ENCODE measurements around the gene DSC3. TPM values are rescaled to one million over a fixed set of nuclear protein-coding genes. Genes with fewer than 3 reads are reported as not detected.
"Not testable (repeated sequence)": the region's sequence is repeated elsewhere in the genome, so short reads cannot be mapped to it uniquely, and the experiment has no call there.

Gene DSC3
- total RNA-seq, 1 donor from 2014 or later: 0.82 TPM

DNA sequence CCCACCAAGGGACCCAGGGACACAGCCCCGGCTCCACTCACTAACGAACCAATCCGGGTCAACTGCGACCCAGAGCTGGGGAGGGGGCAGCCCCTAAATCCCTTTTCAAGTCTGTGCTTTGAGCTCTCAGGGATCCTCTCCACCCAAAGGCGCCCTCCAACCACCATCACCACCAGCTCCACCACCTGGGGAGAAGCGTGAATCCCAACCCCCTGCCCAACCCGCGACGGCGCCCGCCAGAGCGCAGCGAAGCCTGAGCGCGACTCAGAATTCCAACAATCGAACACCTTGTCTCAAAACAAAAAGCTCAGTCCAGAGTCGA is 497 bp downstream of the DSC3 start:
- DNase-seq (ENCODE audit: low spot score in 2 of 2) (no peak), FAIRE-seq (no peak)

DNA sequence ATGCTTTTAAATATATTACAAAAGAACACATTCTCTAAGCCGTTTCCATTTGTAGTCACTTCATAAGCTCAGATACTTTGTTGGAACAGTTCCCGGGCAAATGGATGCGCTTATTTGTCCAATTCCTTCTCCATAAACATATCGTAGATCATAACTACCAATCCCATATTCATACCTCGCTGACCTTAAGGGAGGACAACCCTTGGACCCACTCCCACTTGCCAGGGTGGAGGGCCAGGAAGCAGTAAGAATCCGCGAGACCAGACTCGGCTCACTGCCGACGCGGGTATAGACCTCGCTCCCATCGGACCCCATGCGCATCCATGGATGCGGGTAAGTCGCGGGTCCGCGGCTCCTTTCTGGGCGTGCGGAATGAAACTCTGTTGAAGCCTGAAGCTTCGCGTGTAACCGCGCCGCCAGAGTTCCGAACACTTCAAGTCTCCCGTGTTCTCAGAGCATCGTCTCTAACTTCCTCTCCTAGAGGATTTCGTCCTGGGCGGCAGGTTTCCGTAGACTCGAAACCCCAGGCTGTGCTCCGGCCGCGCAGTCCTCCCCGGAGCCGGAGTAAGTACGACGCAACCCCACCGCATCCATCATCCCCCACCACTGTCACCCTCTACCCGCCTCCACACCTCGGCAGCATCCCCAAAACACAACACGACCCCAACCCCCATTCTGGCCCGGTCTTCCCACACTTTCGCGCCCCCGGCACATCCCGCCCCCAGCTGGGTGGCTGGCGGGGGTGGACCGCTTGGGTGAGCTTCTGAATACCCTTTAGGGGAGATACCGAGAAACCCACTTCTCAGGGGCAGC is 1.1 kb downstream of the DSC3 start:
- DNase-seq (ENCODE audit: low spot score in 2 of 2) (peak in 1 of 2 donors; percentile 10), FAIRE-seq (no peak)

DNA sequence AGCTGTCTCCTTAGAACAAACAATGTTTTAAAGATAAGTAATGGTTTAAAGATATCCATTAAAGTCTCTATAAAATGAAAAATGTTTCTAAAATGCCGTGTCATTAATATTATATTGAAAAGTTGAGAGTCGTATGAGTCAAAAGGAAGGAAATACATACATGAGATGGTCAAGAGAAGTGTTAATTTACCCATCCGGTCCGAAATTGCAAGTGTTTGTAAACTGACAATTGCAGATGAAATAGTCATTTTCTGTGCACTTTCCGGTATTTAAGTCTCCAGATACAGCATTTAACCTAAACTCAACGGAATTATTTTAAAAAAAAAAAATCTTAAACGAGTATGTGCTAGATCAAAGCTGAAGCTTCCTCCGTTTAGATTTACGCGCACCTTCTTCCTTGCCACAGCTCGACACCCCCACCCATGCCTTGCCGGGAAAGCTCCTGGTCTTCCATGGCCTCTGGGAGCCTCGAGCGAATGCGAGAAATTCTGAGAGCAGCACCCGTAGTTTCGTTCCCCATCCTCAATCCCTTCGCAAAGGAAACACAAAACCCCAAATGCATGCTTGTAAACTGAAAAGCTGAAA is 1.8 kb downstream of the DSC3 start:
- DNase-seq (ENCODE audit: low spot score in 2 of 2): no peak
- FAIRE-seq: no peak

- DNase-seq (ENCODE audit: low spot score in 2 of 2) (no peak), FAIRE-seq (no peak)
Observed at GRCh38 chr18:31039426-31039825, 3.1 kb downstream of the DSC3 start.

DNA sequence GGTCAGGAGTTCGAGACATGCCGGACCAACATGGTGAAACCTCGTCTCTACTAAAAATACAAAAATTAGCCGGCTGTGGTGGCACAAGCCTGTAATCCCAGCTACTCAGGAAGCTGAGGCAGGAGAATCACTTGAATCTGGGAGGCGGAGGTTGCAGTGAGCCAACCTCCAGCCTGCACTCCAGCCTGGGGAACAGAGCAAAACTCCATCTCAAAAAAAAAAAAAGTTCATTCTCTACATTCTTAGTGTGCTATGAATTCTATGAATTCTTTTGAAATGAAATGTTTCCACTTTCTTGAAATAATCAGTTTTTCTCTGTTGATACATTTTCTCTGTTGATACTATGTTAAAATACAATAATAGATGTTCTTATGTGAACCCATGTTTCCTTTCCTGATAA is 4.9 kb downstream of the DSC3 start:
- FAIRE-seq; DNase-seq (ENCODE audit: low spot score in 2 of 2): not testable (repeated sequence)

DNA sequence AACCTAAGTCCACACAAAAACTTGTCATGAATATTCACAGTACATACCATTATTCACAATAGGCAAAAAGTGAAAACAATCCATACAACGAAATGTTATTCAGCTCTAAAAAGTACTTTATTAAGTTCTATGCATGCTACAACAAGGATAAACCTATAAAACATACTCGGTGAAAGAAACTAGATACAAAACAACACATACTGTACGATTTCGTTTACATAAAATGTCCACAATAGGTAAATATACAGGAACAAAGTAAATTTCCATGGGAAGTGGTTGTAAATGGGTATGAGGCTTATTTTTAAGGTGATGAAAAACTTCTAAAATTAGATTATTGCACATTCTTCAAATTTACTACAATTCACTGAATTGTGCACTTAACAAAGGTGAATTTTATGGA is 8.0 kb downstream of the DSC3 start:
- FAIRE-seq (no peak), DNase-seq (ENCODE audit: low spot score in 2 of 2) (no peak)

DNA sequence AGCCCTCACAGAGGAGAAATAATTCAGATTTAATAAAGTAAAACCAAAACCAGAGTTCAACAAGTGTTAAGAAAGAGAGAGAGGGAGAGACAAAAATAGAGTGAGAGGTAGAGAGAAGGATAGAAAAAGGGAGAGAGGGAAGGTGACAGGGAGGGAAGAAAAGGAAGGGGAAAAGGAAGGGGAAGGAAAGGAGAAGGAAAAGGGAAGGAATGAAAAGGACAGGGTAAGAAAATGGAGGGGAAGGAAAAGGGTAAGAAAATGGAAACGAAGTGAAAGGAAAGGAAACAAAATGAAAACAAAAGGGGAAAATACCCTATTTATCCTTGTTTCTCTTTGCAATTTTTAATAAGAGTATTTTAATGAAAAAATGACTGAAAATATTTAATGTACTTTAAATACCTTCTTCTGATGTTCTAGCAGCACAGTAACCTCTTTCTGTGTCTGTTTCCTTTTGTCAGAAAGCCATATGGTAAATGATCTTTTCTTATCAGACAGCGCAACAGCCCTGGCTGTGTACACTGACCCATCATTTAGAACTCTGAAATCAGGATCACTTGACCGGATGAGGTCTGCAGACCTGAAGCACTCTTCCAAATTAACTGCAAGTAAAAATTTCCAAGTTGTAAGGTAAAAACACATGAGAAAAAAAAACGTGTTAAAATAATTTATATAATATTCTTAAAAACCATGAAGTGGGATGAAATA is 11.8 kb downstream of the DSC3 start:
- no peak for DNase-seq (ENCODE audit: low spot score in 2 of 2)
- FAIRE-seq: no peak

- FAIRE-seq (no peak), DNase-seq (ENCODE audit: low spot score in 2 of 2) (no peak)
Observed at GRCh38 chr18:31015715-31016434, 26.7 kb downstream of the DSC3 start.

DNA sequence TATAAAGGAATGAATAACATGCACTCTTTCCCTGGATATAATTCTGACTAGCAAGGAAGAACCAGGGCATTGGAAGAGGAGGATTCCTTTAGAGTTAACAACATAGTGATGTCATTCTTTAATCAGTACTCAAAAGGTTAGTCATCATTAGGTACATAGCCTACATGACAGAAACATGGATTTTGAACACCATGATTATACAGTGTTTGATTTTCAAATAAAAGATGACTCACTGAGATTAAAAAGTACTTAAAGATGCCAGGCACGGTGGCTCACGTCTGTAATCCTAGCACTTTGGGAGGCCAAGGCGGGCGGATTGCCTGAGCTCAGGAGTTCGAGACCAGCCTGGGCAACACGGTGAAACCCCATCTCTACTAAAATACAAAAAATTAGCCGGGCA is 31.1 kb downstream of the DSC3 start:
- DNase-seq (ENCODE audit: low spot score in 2 of 2); FAIRE-seq: not testable (repeated sequence)

DNA sequence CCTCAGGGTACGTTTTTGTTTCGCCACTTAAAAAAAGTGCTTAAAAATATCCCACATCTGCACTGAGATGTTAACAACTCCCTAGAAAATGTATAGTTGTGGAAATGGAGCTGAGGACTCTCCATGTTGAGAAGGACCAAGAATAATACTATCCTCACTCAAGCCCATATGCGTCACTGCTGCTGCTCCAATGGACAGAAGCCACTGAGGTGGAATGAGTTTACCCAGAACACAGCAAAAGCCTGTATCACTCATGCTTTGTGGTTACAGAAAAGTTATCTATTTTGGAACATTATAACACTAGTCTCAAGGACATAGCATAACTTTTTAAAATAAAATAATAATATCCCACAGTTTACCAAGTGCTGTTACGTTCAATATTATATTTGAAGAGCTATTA is 31.9 kb downstream of the DSC3 start:
- FAIRE-seq: no peak
- DNase-seq (ENCODE audit: low spot score in 2 of 2): no peak

GRCh38 chr18:30999887-31000628 is 42.5 kb downstream of the DSC3 start:
- FAIRE-seq (no peak), DNase-seq (ENCODE audit: low spot score in 2 of 2) (no peak)

GRCh38 chr18:30999186-30999585 is 43.4 kb downstream of the DSC3 start:
- FAIRE-seq (no peak), DNase-seq (ENCODE audit: low spot score in 2 of 2) (no peak)

DNA sequence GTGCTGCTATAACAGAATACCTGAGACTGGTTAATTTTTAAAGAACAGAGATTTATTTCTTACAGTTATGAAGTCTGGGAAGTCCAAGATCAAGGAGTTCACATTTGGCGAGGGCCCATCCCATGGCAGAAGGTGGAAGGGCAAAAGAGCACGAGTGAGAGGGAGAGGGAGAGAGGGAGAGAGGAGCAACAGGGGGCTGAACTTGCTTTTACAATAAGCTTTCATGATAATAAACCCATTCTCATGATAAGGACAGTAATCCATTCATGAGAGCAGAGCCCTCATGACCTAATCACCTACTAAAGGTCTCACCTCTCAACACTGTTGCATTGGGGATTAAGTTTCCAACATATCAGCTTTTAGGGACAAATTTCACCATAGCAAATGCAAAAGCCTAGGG is 45.3 kb downstream of the DSC3 start:
- no peak for FAIRE-seq
- no peak for DNase-seq (ENCODE audit: low spot score in 2 of 2)

- DNase-seq (ENCODE audit: low spot score in 2 of 2) (no peak), FAIRE-seq (no peak)
Observed at GRCh38 chr18:30992231-30992630, 50.3 kb downstream of the DSC3 start.

DNA sequence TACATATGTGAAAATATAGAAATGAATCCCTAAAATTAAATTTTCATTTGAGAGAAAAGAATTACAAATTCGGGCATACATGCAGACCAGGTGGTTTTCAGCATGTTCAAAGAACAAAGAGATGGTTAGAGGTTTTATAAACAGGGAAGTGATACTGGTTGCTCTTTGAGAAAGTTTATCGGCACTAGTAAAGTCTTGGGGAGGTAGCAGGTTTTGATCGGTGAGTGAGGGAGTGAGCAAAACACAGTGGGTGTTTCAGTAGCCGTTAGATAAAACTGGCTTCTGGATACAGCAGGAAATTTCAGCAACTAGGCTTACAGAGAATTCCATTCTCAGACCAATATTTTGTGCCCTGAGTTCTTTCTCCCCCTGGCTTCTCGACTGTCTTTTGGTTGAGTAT is 51.1 kb downstream of the DSC3 start:
- FAIRE-seq (no peak), DNase-seq (ENCODE audit: low spot score in 2 of 2) (no peak)

DNA sequence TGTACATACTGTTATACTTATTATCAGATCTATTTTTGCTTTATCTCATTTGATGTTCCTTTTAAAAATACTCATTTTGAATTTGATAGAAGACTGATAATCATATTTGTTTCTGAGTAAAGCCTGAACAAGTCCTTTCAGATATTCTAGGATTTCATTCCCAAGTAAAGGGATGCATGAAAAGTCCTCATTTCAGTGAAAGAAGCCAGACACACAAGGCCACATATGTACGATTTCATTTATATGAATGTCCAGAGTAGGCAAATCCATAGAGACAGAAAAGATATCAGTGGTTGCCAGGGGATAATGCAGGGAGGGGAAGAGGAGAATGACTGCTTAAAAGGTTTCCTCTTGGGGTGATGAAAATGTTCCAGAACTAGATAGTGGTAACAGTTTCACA is 53.4 kb downstream of the DSC3 start:
- no peak for DNase-seq (ENCODE audit: low spot score in 2 of 2)
- no peak for FAIRE-seq

- DNase-seq (ENCODE audit: low spot score in 2 of 2) (no peak), FAIRE-seq (no peak)
Observed at GRCh38 chr18:30988440-30988839, 54.1 kb downstream of the DSC3 start.

DNA sequence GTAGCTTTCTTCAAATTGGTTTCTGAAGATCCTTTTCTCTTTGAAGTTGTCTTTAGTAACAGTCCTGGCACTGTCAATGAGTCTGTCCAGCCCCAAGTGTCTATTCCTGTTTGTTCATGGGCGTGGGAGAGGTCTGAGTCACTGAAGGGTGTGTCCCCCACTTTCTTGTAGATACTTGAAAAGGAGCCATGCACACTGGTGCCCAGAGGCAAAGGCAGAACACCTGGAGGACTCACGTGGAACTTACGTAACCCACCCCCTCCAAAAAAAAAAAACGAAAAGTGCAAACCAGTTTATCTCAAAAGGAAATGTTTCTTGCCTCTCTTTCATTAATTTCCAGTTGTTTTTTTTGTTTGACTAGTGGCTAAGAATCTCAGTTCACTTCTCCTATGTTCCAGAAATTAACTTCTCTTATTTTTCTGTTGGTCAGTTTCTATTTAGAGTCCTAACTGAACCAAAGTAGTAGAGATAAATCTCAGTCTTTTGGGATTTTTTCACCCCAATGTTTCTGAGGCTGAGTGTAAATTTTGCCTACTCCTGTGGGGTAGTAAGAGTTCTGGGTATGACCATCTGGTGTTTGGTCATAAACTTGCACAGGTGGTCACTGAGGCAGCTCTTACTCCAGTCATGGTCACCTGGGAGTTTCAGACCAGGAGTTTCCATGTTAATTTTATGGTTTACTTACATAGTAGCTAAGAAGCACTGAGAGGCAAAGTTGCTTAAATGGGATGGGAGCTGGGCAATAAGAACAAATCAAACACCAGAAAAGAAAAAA is 54.9 kb downstream of the DSC3 start:
- no peak for FAIRE-seq
- DNase-seq (ENCODE audit: low spot score in 2 of 2): peak in 1 of 2 donors; percentile 8

DNA sequence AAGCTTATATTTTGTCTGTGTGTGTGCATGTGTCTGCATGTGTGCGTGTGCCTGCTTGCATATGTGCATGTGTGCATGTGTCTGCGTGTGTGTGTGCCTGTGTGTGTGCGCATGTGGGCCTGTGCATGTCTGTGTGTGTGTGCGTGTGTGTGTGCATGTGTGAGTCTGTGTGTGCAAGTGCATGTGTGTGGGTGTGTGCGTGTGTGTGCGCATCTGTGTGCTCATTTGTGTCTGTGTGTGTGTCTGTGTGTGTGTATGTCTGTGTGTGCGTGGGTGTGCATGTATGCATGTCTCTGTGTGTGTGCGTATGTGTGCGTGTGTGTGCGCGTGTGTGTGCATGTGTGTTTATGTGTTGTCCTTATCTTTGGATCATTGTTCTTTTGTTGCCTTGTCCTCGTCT is 56.8 kb downstream of the DSC3 start:
- FAIRE-seq: no peak

More for the DNA sequence above, 56.8 kb downstream of the DSC3 start:
- no peak for DNase-seq (ENCODE audit: low spot score in 2 of 2)

Measured in frontal cortex (tissue), 4 donors.